C4-2B (cell line): Measurements from ENCODE around the gene TCF7L1.

ENCODE experiments used
- ZFX ChIP-seq: fragments of 450-650 bp; IDR thresholded peaks from 2 replicates; pipeline ENCODE4 v1.6.1; 2017
- TF ChIP-seq, protein P1 (sequence below): fragments of 450-650 bp; conservative IDR thresholded peaks from 2 replicates; pipeline ENCODE4 v1.5.1; 2017; ENCODE audit warnings: mild to moderate bottlenecking

GRCh38 chr2:85288244-85288725 lies 155.1 kb downstream of the TCF7L1 start:
- TF ChIP-seq, protein P1, sequence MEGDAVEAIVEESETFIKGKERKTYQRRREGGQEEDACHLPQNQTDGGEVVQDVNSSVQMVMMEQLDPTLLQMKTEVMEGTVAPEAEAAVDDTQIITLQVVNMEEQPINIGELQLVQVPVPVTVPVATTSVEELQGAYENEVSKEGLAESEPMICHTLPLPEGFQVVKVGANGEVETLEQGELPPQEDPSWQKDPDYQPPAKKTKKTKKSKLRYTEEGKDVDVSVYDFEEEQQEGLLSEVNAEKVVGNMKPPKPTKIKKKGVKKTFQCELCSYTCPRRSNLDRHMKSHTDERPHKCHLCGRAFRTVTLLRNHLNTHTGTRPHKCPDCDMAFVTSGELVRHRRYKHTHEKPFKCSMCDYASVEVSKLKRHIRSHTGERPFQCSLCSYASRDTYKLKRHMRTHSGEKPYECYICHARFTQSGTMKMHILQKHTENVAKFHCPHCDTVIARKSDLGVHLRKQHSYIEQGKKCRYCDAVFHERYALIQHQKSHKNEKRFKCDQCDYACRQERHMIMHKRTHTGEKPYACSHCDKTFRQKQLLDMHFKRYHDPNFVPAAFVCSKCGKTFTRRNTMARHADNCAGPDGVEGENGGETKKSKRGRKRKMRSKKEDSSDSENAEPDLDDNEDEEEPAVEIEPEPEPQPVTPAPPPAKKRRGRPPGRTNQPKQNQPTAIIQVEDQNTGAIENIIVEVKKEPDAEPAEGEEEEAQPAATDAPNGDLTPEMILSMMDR = no peak
- TF ChIP-seq ZFX = no peak
